GM23248 (cell line): ENCODE measurements around the gene ABHD2.

Experiments used
- EZH2 ChIP-seq: fragments of 200-600 bp; sonication (generic); IDR thresholded peaks from 2 replicates; pipeline ENCODE4 v1.6.1; 2018; ENCODE audit warnings: antibody characterized with exemption, mild to moderate bottlenecking; ENCODE audit not compliant: insufficient read depth, poor library complexity, severe bottlenecking
- EZH2phosphoT487 ChIP-seq: fragments of 200-600 bp; sonication (generic); IDR thresholded peaks from 2 replicates; pipeline ENCODE4 v1.6.1; 2018; ENCODE audit warnings: antibody characterized with exemption, moderate library complexity, mild to moderate bottlenecking, low read depth; ENCODE audit not compliant: insufficient read depth

GRCh38 chr15:89150287-89150686 lies 62.0 kb downstream of the ABHD2 start:
- no peak for TF ChIP-seq EZH2phosphoT487
- no peak for TF ChIP-seq EZH2
